IPS DF 19.7 (cell line): Measurements from ENCODE around the gene LAMC1.

Experiments
- DNase-seq: peaks from one replicate; pipeline ENCODE4 v3.0.0-alpha.2; 2013; ENCODE audit warnings: low read depth, low spot score

The LAMC1 gene

GRCh38 chr1:183191833-183192232, 168.6 kb downstream of the LAMC1 start:
- DNase-seq, result no peak

- no peak for DNase-seq
These were observed 170.8 kb downstream of the LAMC1 start for GRCh38 chr1:183193963-183194525.

- no peak for DNase-seq
These were observed 171.4 kb downstream of the LAMC1 start for GRCh38 chr1:183194527-183195141.

GRCh38 chr1:183195142-183195574, 171.9 kb downstream of the LAMC1 start:
- DNase-seq, result no peak
